Measurements from ENCODE around the gene PAWR. TPM values are rescaled to one million over a fixed set of nuclear protein-coding genes. Genes with fewer than 3 reads are reported as not detected.

Gene PAWR
- total and polyA plus RNA-seq, 2 donors (not counting 3 experiments of a cell fraction or from before 2014, with no cell fraction given): 18.3 to 154 TPM

DNA sequence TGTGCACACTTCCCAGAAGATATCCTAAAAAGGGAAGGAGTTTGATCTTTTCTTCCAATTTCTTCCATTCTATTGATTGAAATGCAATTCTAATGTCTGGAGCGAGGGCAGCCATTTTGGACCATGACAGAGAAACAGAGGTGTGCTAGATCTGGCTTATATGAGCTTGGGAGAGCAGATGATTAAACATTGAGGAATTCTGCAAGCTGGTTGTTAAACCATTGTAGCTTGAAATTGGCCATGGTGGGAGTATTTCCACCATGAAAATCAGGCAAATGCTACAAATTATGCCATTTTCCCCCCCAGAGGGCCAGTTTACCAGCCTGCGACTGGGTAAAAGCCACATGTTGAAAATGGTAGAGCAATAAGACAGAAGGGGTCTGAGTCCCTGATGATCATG lies 155.0 kb downstream of the PAWR start:
- BruUV-seq (replicated peaks): no TSS peak
- no peaks in the 10 kb centered on the region for H3K9me3 ChIP-seq (replicated peaks; ENCODE audit: control insufficient read depth, insufficient read depth, low read length)
- FAIRE-seq (no peak), DNase-seq (ENCODE audit: low read depth, low spot score) (no peak)
- intact Hi-C loops (cut with micrococcal nuclease) (no loop called here), dilution Hi-C loops (cut with MboI; ENCODE audit: extremely low pct_ligation_motif_present, low sequenced_read_pairs) (no loop called here)
- no peaks in the 10 kb centered on the region for H3K36me3 ChIP-seq (ENCODE audit: control insufficient read depth in 2 of 2, extremely low read depth in 1 of 2, insufficient read depth in 2 of 2, low read length in 2 of 2)
- no peak overlapping the region for H3K4me2 ChIP-seq (ENCODE audit: insufficient read depth, low read length)
- no peaks in the 10 kb centered on the region for H3K27me3 ChIP-seq (ENCODE audit: control insufficient read depth in 2 of 2, insufficient read depth in 2 of 2, low read length in 2 of 2)
- no peak overlapping the region for H3K4me3 ChIP-seq (replicated peaks in 1 of 3; ENCODE audit: insufficient read depth in 1 of 3, low read depth in 1 of 3, low read length in 3 of 3)
- no peaks in the 10 kb centered on the region for H4K20me1 ChIP-seq (replicated peaks; ENCODE audit: control insufficient read depth, extremely low read depth, insufficient read depth, low read length)
- no peak overlapping the region for H3K27ac ChIP-seq (ENCODE audit: insufficient read depth, low read depth, low read length)
- no peak overlapping the region for H3K9ac ChIP-seq (replicated peaks; ENCODE audit: extremely low read depth, insufficient read depth, low read length)
- H3K4me1 ChIP-seq (ENCODE audit: control insufficient read depth, extremely low read depth, insufficient read depth, low read length): peaks cover 5% of the 10 kb centered on the region
- H3K9me1 ChIP-seq (replicated peaks; ENCODE audit: control insufficient read depth, extremely low read depth, insufficient read depth, low read length): no peaks in the 10 kb centered on the region
- ChIA-PET CTCF (interaction anchor here (0.9 kb wide), 2 partner anchors 11 to 116 kb away, joined by 3 to 4 read pairs; no protein-coding TSS in a partner anchor), POLR2A (no interaction called here)
- no peaks in the 10 kb centered on the region for H3K79me2 ChIP-seq (ENCODE audit: control insufficient read depth, insufficient read depth, low read length)
- no peak overlapping the region for H2AFZ ChIP-seq (ENCODE audit: low read depth, low read length)
- TF ChIP-seq, protein P1, sequence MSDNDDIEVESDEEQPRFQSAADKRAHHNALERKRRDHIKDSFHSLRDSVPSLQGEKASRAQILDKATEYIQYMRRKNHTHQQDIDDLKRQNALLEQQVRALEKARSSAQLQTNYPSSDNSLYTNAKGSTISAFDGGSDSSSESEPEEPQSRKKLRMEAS (IDR thresholded peaks at IDR 0.05; ENCODE audit: insufficient read depth, insufficient read length): no peak
- TF ChIP-seq EZH2 (IDR thresholded peaks at IDR 0.05; ENCODE audit: borderline replicate concordance, low read depth, low read length, severe bottlenecking) (no peak), POLR2A (IDR thresholded peaks at IDR 0.05; ENCODE audit: low read depth, low read length) (no peak), JUN (IDR thresholded peaks at IDR 0.05; ENCODE audit: borderline replicate concordance, insufficient read depth, insufficient read length, low read depth) (no peak), FOS (IDR thresholded peaks at IDR 0.05; ENCODE audit: borderline replicate concordance, insufficient read depth, low read length) (no peak), GATA2 (IDR thresholded peaks at IDR 0.05; ENCODE audit: insufficient read depth, insufficient read length, low read depth, low read length) (no peak), POLR2AphosphoS5 (IDR thresholded peaks at IDR 0.05; ENCODE audit: insufficient read depth, low read depth, low read length) (no peak)
- TF ChIP-seq, protein P2, sequence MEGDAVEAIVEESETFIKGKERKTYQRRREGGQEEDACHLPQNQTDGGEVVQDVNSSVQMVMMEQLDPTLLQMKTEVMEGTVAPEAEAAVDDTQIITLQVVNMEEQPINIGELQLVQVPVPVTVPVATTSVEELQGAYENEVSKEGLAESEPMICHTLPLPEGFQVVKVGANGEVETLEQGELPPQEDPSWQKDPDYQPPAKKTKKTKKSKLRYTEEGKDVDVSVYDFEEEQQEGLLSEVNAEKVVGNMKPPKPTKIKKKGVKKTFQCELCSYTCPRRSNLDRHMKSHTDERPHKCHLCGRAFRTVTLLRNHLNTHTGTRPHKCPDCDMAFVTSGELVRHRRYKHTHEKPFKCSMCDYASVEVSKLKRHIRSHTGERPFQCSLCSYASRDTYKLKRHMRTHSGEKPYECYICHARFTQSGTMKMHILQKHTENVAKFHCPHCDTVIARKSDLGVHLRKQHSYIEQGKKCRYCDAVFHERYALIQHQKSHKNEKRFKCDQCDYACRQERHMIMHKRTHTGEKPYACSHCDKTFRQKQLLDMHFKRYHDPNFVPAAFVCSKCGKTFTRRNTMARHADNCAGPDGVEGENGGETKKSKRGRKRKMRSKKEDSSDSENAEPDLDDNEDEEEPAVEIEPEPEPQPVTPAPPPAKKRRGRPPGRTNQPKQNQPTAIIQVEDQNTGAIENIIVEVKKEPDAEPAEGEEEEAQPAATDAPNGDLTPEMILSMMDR (IDR thresholded peaks at IDR 0.05; ENCODE audit: extremely low read depth in 1 of 2, insufficient read depth in 1 of 2, low read depth in 1 of 2, low read length in 2 of 2): no peak

Other genes starting within 250 kb of the PAWR start
- 83.9 and 86.8 TPM in 2 replicates for gene PPP1R12A, start 244.1 kb upstream of the PAWR start, total RNA-seq
- gene PPP1R12A, start 244.1 kb upstream of the PAWR start, polyA plus RNA-seq: 10.4 and 12.9 TPM in 2 replicates

Data from endothelial cell of umbilical vein (primary cell).